GM12875 (cell line): ENCODE results near the gene AAR2.

Experiments
- H3K4me3 ChIP-seq: one replicate; pipeline ENCODE4 v1.5.1; 2011; ENCODE audit warnings: low read depth, low read length, control low read depth
- CTCF ChIP-seq: IDR thresholded peaks from 2 replicates; pipeline ENCODE4 v1.5.1; 2011; ENCODE audit warnings: low read depth, mild to moderate bottlenecking, control low read depth, inconsistent platforms, low read length, moderate library complexity, borderline replicate concordance; ENCODE audit not compliant: insufficient read depth

Gene AAR2

GRCh38 chr20:36218380-36219064 lies 17.8 kb upstream of the AAR2 start:
- H3K4me3 ChIP-seq: no peak overlapping the region
- TF ChIP-seq CTCF: no peak

GRCh38 chr20:36219671-36220220 lies 16.5 kb upstream of the AAR2 start:
- no peak for TF ChIP-seq CTCF
- no peak overlapping the region for H3K4me3 ChIP-seq

GRCh38 chr20:36225666-36226065 lies 10.6 kb upstream of the AAR2 start:
- TF ChIP-seq CTCF: no peak

GRCh38 chr20:36228770-36229169 lies 7.5 kb upstream of the AAR2 start:
- no peak overlapping the region for H3K4me3 ChIP-seq
- no peak for TF ChIP-seq CTCF

More at GRCh38 chr20:36225666-36226065, 10.6 kb upstream of the AAR2 start:
- H3K4me3 ChIP-seq: no peak overlapping the region

- TF ChIP-seq CTCF: no peak
Measured at GRCh38 chr20:36230019-36230418, 6.3 kb upstream of the AAR2 start.

GRCh38 chr20:36231331-36231730 lies 4.9 kb upstream of the AAR2 start:
- no peak for TF ChIP-seq CTCF
- H3K4me3 ChIP-seq: no peak overlapping the region

More at GRCh38 chr20:36230019-36230418, 6.3 kb upstream of the AAR2 start:
- no peak overlapping the region for H3K4me3 ChIP-seq

GRCh38 chr20:36234771-36235320 lies 1.4 kb upstream of the AAR2 start:
- no peak for TF ChIP-seq CTCF
- no peak overlapping the region for H3K4me3 ChIP-seq
